GM19452 (cell line): ENCODE results near the gene EEIG1.

ENCODE experiments used
- ATAC-seq: cut with Tn5 transposase; IDR thresholded peaks from one replicate; pipeline ENCODE4 v1.9.1; 2021; ENCODE audit not compliant: unreplicated experiment

Gene EEIG1

GRCh38 chr9:127975376-127976315 lies 5.1 kb downstream of the EEIG1 start:
- no peak for ATAC-seq

DNA sequence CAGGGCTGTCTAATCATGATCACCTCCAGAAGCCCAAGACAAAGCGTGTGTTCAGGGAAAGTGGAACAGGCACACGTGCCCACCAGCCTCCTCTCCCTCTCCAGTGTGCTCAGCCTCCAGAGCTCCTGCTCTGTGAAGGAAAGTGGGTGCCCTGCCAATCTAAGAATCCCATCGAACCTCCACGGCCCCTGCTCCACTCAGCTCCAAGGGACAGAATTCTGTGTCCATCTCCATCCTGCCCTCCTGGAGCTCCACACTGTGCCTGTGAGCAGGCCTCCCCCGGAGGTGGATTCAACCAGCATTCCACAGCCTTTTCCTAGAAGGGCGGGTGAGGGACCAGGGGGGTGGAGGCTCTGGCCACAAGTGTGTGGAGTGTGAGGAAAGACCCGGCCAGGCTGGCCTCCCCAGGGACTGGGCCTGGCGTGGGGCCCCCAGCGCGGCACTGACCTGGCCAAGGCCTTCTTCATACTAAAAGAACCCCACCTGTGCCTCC lies 6.0 kb downstream of the EEIG1 start:
- ATAC-seq: no peak

DNA sequence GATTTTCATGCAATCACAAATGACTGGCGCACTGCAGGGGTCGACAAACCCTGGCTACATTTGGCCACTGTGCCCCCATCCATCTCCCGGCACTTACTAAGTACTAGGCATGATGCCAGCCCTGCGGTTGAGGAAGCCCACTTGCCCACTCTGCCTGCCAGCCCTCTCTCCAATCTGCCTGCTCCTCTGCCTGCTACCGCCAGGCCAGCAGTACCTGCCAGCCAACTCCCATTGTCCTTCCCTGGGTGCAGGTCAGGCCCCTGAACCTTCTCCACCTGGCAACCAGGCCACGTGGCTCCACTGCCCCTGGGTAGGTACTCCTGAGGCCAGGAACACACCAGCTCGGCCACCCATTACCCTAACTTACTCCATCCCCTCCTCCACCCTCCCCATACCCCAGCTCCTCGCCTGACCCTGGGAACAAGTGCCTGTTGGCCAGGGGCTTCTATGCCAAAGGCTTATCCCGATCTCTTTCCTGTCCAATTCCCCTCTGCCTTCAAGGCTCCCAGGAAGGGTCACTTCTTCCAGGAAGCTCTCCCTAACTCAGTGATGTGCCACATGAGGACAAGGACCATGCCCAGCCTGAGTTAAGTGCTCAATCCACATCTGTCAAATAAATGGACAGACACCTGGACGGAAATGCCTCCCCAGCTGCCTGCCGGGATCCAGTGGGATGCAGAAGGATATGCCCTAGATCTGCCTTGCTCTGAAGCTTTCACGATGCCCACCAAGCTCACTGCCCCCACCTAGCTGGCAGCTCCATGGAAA lies 6.6 kb downstream of the EEIG1 start:
- ATAC-seq: no peak

DNA sequence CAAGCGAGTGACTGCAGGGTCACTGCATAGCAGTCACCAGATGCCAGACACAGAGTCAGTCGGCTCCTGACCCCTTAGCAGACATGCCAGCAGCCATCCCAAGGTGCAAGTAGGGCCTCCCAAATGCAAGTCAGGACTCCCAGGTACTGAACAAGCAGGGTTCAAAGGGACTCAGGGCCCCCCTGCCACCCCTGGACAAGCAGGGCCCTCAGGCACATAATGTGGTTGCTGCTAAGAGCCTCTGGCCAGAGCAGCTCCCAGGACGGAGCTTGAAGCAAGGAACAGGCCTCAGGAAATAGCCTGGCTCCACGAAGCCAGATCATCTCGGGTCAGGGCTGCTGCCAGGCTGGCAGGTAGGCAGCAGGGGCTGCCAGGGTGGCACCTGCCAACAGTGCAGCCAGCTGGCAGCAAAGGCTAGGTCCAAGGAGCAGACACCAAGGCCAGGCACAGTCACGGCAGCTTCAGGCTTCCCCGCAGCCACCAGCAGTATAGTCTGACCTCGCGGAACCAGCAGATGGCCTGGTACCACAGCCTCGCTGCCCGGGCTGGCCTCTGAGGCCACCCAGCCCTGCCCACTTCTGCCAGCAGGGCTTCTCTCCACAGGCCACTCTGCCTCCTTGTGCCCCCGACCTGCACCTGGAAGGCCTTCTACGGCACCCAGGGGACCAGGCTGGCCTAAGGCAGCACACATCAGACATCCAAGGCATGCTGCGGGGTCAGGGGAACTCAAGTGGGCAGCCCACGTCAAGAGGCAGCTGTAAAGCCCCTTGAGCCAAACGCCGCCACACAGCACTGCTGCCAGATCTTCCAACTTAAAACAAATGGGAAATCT lies 7.4 kb downstream of the EEIG1 start:
- no peak for ATAC-seq

DNA sequence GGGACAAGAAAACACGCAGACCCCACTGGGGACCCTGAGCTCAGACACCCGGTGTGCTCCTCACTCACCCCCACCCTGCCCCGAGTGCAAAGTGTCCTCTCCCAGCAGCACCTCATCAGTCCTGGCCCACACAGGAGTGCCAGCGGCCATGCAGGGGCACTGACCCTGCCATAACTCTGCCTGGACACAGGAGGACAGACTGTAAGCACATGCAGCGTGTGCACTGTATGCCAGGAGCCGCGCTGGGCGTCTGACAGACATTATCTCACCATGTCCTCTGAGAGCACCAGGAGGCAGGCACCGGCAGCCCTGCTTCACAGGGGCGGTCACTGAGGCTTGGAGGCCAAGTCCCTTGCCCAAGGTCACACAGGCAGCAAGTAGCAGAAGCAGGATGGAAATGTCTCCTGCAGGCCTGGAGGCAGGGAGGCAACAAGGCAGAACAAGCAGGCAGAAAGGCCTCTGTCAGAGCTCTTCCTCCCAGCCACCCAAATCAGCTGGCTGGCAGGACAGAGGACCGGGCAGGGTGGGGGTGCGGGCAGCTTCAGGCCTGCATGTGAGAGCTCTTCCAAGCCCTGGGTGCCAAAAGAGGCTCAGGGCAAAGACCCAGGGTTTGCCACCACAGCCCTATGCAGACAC lies 8.4 kb downstream of the EEIG1 start:
- ATAC-seq: no peak

DNA sequence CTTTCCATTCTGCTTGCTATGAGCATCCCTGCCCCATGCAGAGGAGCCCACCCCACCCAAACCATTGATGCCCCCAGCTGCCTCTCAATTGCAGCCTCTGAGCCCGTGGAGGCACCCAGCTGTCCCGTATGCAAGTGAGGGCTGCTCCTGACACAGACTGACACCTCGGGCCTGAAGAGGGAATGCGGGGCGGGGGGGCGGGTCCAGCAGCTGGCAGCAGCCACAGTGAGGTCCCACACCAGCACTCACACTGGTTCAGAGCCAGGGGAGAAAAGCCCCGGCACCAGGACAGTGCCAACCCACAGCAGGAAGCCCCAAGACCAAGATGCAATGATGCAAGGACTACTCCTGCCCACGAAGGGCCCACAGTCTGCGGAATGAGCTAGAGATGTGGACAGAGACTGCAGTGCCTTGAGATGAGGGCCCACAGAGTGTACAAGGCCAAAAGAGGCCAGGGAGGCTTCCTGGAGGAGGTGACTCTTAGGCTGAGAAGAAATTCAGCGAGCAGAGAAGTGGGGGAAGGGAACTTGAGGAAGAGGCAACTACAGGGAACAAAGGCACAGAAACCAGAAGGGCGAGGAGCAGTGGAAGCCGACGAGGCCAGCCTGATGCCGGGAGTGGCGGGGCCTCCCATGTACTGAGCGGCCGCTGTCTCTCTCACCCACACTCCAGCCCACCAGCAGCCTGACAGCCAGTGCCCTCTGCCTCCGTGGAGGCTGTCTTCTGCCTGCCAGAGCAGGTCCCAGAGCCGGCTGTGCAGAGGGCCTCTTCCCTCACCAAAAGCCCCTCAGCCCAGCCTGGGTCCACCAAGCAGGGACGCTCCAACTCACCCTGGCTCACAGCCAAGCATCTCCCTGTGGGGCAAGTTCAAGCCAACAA lies 9.2 kb downstream of the EEIG1 start:
- ATAC-seq: no peak

DNA sequence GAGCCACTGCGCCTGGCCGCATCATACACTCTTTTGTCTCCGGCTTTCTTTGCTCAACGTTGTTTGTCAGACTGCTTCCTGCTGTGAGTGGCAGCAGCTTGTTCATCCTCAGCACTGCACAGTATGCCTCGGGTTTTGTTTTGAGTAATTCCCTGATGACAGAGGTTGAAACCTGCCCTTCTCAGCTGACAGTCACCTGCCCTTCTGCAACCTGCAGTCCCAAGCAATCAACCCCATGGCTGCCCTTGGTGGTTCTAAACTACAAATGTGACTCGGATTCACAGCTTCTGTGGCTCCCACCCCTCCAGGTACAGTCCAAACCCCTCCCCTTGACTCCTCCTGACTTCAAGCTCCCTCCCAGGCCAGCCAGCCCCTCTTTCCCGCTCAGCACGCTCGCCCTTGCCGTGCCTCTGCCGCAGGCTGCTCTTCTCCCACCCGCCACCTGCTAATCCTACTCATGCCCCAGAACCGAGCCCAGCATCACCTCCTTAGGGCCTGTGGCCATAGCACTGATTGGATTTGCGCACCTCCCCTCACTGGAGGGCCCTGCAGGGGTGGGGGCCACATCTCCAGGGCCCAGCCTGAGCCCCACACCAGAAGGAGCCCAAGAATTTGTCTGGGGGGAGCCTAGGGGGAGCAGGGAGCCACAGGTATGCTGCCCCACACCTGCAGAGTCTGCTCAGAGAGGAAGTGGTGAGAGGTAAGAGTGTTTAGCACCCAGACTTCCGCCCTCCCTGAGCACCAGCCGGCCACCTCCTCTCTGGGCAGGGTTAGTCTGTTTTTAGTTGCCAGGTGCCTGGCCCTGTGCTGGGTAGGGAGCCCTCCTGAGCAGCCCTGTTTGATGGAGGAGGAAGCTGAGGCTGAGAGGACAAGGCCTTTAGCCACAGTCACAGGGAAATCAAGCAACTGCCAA lies 10.1 kb downstream of the EEIG1 start:
- ATAC-seq: peak; percentile 75

GRCh38 chr9:127968700-127969383 lies 11.9 kb downstream of the EEIG1 start:
- no peak for ATAC-seq

- ATAC-seq: no peak
These were observed 12.7 kb downstream of the EEIG1 start for GRCh38 chr9:127968042-127968441.

DNA sequence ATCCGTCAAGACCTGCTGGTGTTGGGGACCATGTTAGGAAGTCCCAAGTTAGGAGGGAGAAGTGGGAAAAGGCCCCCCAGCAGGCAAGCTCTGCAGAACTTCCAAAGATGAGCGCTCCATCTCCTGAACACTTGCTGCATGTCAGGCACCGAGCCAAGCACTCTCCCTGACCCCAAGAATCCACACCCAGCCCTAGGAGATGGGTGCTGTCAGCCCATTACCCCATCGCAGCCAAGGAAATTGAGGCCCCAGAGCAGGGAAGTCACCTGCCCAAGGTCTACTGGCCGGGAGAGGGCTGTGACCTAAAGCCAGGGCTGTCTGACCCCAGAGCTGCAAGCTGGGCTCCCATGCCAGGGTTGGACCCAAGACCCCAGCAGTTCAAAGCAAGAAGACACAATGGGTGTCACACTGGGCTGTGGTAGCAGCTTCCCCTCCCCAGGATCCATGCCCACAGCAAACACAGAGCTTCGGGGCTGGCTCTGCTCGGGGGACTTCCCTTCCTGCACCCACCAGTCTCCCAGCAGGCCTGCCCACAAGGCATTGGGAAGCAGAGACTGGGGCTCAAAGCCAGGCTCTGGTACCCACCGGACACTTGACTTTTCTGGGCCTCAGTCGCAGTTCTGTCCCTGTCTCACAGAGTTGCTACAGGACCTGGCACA lies 13.5 kb downstream of the EEIG1 start:
- ATAC-seq: no peak

DNA sequence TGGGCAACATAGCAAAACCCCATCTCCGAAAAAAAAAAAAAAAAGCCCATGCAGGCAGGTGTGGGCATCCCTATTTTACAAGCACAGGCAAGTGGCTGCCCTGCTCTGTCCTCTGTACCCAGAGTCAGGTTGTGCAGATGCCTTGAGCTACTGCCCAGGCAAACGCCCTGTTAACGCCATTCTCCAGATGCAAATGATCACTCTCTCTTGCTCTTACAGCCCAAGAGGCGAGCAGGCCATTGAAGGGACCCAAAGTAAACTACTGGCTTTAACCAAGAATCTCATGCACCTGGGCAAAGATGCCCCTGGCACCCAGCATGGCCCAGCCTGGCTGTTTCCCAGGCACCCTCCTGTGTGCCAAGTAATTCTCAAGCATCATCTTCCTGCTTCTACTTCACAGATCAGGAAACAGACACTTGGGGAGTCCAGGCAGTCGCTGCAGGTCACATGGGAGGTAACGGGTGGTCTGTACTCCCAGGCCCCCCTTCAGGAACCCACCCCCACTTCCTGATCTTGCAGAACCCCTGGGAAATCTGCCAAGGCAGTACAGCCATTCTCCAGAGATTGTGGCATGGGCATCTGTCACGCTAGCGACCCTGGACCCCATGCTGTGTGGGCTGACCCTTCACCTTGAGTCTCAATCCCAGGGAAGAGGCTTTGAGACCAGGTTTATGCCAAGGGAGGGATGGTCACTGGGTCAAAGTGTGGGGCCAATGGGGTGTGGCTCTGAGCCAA lies 14.2 kb downstream of the EEIG1 start:
- no peak for ATAC-seq

- ATAC-seq: no peak
These were observed 14.8 kb downstream of the EEIG1 start for GRCh38 chr9:127965953-127966352.

- no peak for ATAC-seq
These were observed 17.3 kb downstream of the EEIG1 start for GRCh38 chr9:127963359-127964064.

DNA sequence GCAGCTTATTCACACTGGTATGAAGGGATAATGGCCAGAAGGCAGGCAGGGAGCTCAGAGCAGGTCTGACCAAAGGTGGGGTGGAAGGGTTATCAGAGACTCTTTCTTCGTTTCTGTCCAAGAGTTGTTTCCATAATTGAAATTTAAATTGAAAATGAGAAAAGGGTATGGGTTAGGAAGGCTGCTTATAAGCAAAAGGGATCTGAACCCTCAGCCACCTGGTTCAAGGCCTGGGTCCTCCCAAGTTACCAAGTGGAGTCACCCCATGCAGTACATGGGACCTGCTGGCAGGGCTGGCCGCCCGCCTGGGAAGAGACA lies 17.8 kb downstream of the EEIG1 start:
- no peak for ATAC-seq

DNA sequence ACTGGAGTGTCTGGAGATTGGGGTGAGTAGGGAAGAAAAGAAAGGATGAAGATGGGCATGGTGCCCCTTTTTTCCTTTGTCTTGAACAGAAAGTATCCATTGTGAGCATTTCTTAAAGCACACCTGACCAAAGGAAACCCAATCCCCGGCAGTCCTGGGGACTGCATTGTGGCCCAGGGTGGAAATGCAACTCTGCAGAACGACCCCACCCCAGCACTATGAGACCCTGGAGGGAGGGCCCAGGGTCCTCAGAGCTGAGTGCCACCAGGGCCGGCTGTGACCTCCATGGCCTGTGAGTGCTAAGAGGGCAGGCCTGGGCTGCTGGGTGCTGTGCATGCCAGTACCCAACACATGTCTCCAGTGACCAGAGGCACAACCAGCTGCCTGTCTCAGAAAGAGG lies 18.5 kb downstream of the EEIG1 start:
- no peak for ATAC-seq

DNA sequence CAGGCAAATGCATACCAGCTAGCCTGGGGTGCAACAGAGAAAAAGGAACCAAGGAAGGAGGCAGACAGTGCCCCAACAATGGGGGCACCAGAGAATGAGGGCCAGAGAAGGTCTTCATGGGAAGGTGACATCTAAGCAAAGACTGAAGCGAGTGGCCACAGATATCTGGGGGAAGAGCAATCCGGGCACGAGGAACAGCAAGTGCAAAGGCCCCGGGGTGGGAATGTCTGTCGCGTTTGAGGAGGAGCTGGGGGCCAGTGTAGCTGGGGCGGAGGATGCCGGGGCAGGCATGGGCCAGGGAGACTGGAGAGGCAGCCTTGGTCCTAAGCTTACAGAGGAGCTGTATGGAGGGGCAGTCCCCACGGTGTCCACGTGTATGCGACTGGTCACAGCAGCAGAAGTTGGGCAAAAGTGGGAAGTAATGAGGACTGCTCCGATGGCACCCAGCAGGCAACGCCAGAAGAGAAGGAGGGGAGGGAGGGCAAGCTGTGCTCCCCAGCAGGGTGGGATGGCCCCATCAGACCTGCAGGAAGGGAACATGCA lies 19.1 kb downstream of the EEIG1 start:
- ATAC-seq: no peak
